Measurements from ENCODE around the gene KIR2DL4. TPM values are rescaled to one million over a fixed set of nuclear protein-coding genes. Genes with fewer than 3 reads are reported as not detected.

Gene KIR2DL4
- total and polyA plus RNA-seq, 2 of the 13 experiments (the other 11 are each of a cell fraction or from before 2014, with no cell fraction given), result not detected

DNA sequence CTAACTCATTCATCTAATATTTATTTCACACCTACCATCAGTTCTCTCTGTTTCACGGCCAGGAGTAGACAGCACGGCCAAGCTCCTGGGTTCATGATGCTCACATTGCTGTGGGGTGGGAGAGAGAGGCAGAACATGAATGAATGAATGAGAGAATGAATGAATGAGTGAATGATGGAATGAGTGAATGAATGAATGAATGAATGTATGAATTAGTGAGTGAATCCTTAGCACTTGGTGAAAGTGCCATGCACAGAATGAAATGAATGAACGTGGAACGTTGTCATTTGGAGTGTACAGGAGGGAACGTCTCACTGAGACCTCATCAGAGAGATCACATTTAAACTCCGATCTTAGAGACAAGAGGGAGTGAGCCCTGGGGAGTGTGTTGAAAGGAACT is 11.9 kb upstream of the KIR2DL4 start:
- Histone ChIP-seq H3K9ac (ENCODE audit: insufficient read depth, low read depth, low read length) (no peak overlapping the region), H3K9me3 (ENCODE audit: low read length) (no peaks in the 10 kb centered on the region), H3K4me1 (ENCODE audit: insufficient read depth, low read length) (no peaks in the 10 kb centered on the region), H3K27ac (ENCODE audit: extremely low read length, insufficient read depth, low read length) (no peak overlapping the region), H3K27me3 (ENCODE audit: control insufficient read depth in 1 of 2, insufficient read depth in 2 of 2, low read length in 2 of 2) (peaks cover 0 to 8% of the 10 kb centered on the region in 2 experiments; a peak in 2 of 5 replicates), H3K79me2 (ENCODE audit: insufficient read depth, low read length) (no peaks in the 10 kb centered on the region), H2AFZ (ENCODE audit: low read length) (no peak overlapping the region), H4K20me1 (ENCODE audit: insufficient read depth, low read length) (no peaks in the 10 kb centered on the region), H3K4me2 (ENCODE audit: low read depth, low read length) (no peak overlapping the region), H3K4me3 (replicated peaks in 1 of 3; ENCODE audit: insufficient read depth in 1 of 3, low read depth in 2 of 3, low read length in 3 of 3) (no peak overlapping the region), H3K36me3 (replicated peaks in 1 of 2; ENCODE audit: control insufficient read depth in 1 of 2, insufficient read depth in 2 of 2, low read length in 2 of 2) (no peaks in the 10 kb centered on the region)
- WGBS (ENCODE audit: low lambda C conversion rate), result 33% methylated on average over 6 of the region's 6 CpGs
- BruUV-seq (replicated peaks), result no TSS peak
- ChIA-PET CTCF (ENCODE audit: low intra/inter-chr PET ratio, low total read pairs) (no interaction called here), POLR2A (no interaction called here)
- no peak for ATAC-seq
- DNase-seq (ENCODE audit: low spot score), result no peak
- intact Hi-C loops (cut with micrococcal nuclease; ENCODE audit: unreplicated experiment), result no loop called here
- FAIRE-seq, result no peak
- in situ Hi-C loops (cut with HindIII; ENCODE audit: extremely low pct_ligation_motif_present, low pct_unique_long_range_greater_than_20kb), result no loop called here
- TF ChIP-seq ZFP37 (CRISPR knock-in tag; IDR thresholded peaks at IDR 0.05; ENCODE audit: borderline replicate concordance), result no peak
- TF ChIP-seq RBM22 (optimal IDR thresholded peaks at IDR 0.05; ENCODE audit: low read length), result no peak
- no peak for TF ChIP-seq ZNF343 (CRISPR knock-in tag; IDR thresholded peaks at IDR 0.05)
- TF ChIP-seq, protein P1, sequence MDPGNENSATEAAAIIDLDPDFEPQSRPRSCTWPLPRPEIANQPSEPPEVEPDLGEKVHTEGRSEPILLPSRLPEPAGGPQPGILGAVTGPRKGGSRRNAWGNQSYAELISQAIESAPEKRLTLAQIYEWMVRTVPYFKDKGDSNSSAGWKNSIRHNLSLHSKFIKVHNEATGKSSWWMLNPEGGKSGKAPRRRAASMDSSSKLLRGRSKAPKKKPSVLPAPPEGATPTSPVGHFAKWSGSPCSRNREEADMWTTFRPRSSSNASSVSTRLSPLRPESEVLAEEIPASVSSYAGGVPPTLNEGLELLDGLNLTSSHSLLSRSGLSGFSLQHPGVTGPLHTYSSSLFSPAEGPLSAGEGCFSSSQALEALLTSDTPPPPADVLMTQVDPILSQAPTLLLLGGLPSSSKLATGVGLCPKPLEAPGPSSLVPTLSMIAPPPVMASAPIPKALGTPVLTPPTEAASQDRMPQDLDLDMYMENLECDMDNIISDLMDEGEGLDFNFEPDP (CRISPR knock-in tag; conservative IDR thresholded peaks at IDR 0.05), result no peak
- TF ChIP-seq HDAC1 (CRISPR knock-in tag; IDR thresholded peaks at IDR 0.05), result no peak
- TF ChIP-seq ZFP36L1 (CRISPR knock-in tag; IDR thresholded peaks at IDR 0.05), result no peak
- no peak for TF ChIP-seq ZSCAN20 (CRISPR knock-in tag; IDR thresholded peaks at IDR 0.05; ENCODE audit: borderline replicate concordance)
- no peak for TF ChIP-seq REPIN1 (CRISPR knock-in tag; IDR thresholded peaks at IDR 0.05; ENCODE audit: borderline replicate concordance, low read depth)
- TF ChIP-seq ZSCAN31 (CRISPR knock-in tag; IDR thresholded peaks at IDR 0.05; ENCODE audit: low read depth), result no peak
- TF ChIP-seq HNRNPL (IDR thresholded peaks at IDR 0.05; ENCODE audit: low read depth, low read length), result no peak
- TF ChIP-seq ZMYM4 (CRISPR knock-in tag; IDR thresholded peaks at IDR 0.05), result no peak
- TF ChIP-seq ZBTB7B (CRISPR knock-in tag; IDR thresholded peaks at IDR 0.05), result no peak
- no peak for TF ChIP-seq GATA4 (IDR thresholded peaks at IDR 0.05; ENCODE audit: borderline replicate concordance, low read depth)
- TF ChIP-seq ZBTB1 (CRISPR knock-in tag; IDR thresholded peaks at IDR 0.05; ENCODE audit: borderline replicate concordance), result no peak
- TF ChIP-seq, protein P2, sequence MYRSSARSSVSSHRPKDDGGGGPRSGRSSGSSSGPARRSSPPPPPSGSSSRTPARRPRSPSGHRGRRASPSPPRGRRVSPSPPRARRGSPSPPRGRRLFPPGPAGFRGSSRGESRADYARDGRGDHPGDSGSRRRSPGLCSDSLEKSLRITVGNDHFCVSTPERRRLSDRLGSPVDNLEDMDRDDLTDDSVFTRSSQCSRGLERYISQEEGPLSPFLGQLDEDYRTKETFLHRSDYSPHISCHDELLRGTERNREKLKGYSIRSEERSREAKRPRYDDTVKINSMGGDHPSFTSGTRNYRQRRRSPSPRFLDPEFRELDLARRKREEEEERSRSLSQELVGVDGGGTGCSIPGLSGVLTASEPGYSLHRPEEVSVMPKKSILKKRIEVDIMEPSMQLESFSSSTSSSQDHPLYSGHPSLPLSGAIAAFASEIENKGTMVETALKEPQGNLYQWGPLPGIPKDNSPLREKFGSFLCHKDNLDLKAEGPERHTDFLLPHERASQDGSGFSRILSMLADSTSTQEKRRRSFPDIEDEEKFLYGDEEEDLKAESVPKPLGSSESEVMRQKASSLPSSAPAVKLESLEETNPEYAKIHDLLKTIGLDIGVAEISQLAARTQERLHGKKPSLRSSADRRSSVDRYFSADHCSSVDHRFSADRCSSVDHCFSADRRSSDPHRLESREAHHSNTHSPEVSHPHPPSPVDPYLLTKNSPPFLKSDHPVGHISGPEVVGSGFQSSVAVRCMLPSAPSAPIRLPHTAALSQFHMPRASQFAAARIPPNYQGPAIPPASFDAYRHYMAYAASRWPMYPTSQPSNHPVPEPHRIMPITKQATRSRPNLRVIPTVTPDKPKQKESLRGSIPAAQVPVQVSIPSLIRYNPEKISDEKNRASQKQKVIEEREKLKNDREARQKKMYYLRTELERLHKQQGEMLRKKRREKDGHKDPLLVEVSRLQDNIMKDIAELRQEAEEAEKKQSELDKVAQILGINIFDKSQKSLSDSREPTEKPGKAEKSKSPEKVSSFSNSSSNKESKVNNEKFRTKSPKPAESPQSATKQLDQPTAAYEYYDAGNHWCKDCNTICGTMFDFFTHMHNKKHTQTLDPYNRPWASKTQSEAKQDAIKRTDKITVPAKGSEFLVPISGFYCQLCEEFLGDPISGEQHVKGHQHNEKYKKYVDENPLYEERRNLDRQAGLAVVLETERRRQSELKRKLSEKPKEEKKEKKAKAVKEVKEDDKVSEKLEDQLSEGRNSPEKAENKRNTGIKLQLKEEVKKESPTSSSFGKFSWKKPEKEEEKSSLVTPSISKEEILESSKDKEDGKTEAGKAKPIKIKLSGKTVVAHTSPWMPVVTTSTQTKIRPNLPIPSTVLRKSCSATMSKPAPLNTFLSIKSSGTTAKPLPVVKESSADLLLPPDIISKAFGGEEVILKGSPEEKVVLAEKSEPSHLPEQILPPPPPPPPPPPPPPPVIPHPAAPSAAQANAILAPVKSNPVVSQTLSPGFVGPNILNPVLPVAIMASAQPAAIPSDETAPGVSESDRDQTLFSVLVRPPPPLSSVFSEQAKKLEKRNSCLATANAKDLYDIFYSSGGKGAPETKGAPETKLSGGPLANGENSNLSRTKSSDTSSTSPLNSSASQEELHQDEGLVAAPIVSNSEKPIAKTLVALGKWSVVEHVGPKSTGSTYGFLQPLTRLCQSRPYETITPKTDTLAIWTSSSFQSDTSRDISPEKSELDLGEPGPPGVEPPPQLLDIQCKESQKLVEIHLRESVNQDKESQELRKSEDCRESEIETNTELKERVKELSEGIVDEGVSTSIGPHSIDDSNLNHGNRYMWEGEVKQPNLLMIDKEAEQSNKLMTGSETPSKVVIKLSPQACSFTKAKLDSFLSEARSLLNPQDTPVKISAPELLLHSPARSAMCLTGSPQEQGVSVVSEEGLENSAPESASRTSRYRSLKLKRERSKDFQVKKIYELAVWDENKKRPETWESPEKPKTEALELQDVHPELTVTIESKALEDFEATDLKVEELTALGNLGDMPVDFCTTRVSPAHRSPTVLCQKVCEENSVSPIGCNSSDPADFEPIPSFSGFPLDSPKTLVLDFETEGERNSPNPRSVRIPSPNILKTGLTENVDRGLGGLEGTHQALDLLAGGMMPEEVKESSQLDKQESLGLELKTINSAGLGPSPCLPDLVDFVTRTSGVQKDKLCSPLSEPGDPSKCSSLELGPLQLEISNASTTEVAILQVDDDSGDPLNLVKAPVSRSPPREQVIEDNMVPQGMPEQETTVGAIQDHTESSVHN (CRISPR knock-in tag; IDR thresholded peaks at IDR 0.05), result no peak
- TF ChIP-seq ZNF446 (CRISPR knock-in tag; IDR thresholded peaks at IDR 0.05), result no peak
- TF ChIP-seq ZNF337 (CRISPR knock-in tag; IDR thresholded peaks at IDR 0.05; ENCODE audit: borderline replicate concordance, low read depth), result no peak

Data from HepG2 (cell line).